Fibroblast of villous mesenchyme (primary cell): ENCODE results near the gene C14orf93. TPM values are rescaled to one million over a fixed set of nuclear protein-coding genes. Genes with fewer than 3 reads are reported as not detected.

Experiments used
- DNase-seq: peaks from one replicate; pipeline ENCODE4 v3.0.0-alpha.2; 2010; ENCODE audit warnings: low read depth
- H3K4me3 ChIP-seq: 2 replicates; pipeline ENCODE4 v1.5.1; 2011; ENCODE audit warnings: low read depth, mild to moderate bottlenecking, low read length
- CTCF ChIP-seq: IDR thresholded peaks from 2 replicates; pipeline ENCODE4 v1.5.1; 2012; ENCODE audit warnings: low read depth, mild to moderate bottlenecking, low read length; ENCODE audit not compliant: insufficient read depth
- total RNA-seq: library from RNA; depleted of rRNA; stranded (reverse); fragments of >200 nt; gene quantifications from 2 replicates; pipeline ENCODE4 v1.2.3, GENCODE V29; 2012

The C14orf93 gene
- total RNA-seq, 1 donor: 4.7 TPM

- H3K4me3 ChIP-seq: no peak overlapping the region
- DNase-seq: no peak
- TF ChIP-seq CTCF: no peak
Observed at GRCh38 chr14:23000860-23001259, 9.1 kb downstream of the C14orf93 start.

- TF ChIP-seq CTCF: no peak
- no peak for DNase-seq
- H3K4me3 ChIP-seq: no peak overlapping the region
Observed at GRCh38 chr14:22998329-22999012, 11.5 kb downstream of the C14orf93 start.

- no peak for TF ChIP-seq CTCF
- H3K4me3 ChIP-seq: no peak overlapping the region
- no peak for DNase-seq
Observed at GRCh38 chr14:22997676-22998323, 12.1 kb downstream of the C14orf93 start.

- DNase-seq: peak; percentile 59
- no peak for TF ChIP-seq CTCF
- H3K4me3 ChIP-seq: no peak overlapping the region
Observed at GRCh38 chr14:22996768-22997654, 12.9 kb downstream of the C14orf93 start.

GRCh38 chr14:22995889-22996625 lies 13.9 kb downstream of the C14orf93 start:
- DNase-seq: no peak
- H3K4me3 ChIP-seq: no peak overlapping the region
- no peak for TF ChIP-seq CTCF

GRCh38 chr14:22994762-22995275 lies 15.1 kb downstream of the C14orf93 start:
- TF ChIP-seq CTCF: peak; percentile 58
- no peak overlapping the region for H3K4me3 ChIP-seq
- peak; percentile 66 for DNase-seq
